Activated T-helper 1 cell treated with anti-CD3 and anti-CD28 coated beads, Interleukin-12 subunit alpha, Interleukin-12 subunit beta, Interleukin-2, Interleukin-4 antibody, amounts not matched to agents 30 ng/mL and 10 ng/mL and 1 ng/mL, durations not matched to agents 14 hours and 24 hours and 36 hours (primary cell): ENCODE data around the gene WDR3. TPM values are rescaled to one million over a fixed set of nuclear protein-coding genes. Genes with fewer than 3 reads are reported as not detected.

Source experiments
- DNase-seq: peaks from one replicate; pipeline ENCODE4 v3.0.0; 2021; ENCODE audit warnings: low spot score
- H3K27ac Mint-ChIP-seq: one replicate; pipeline ENCODE4 v1.8.0; 2021; ENCODE audit warnings: mild to moderate bottlenecking, mixed read lengths
- H3K27me3 Mint-ChIP-seq: one replicate; pipeline ENCODE4 v1.8.0; 2022; ENCODE audit warnings: mild to moderate bottlenecking, moderate library complexity, mixed read lengths; ENCODE audit not compliant: insufficient read depth
- H3K36me3 Mint-ChIP-seq: one replicate; pipeline ENCODE4 v1.8.0; 2021; ENCODE audit warnings: low read depth, mixed read lengths
- H3K4me1 Mint-ChIP-seq: one replicate; pipeline ENCODE4 v1.8.0; 2021; ENCODE audit warnings: low read depth, mixed read lengths
- H3K4me3 Mint-ChIP-seq: one replicate; pipeline ENCODE4 v1.8.0; 2021; ENCODE audit warnings: mild to moderate bottlenecking, moderate library complexity, mixed read lengths
- H3K9me3 Mint-ChIP-seq: one replicate; pipeline ENCODE4 v1.8.0; 2021; ENCODE audit warnings: mixed read lengths
- intact Hi-C: fragments of 100-400 bp; cut with micrococcal nuclease; formaldehyde crosslinking; loops from one replicate; pipeline ENCODE4 v1.15.1; 2024
- total RNA-seq: library from RNA; stranded (reverse); gene quantifications from 2 replicates; pipeline ENCODE4 v1.2.3, GENCODE V29; 2022

Gene WDR3
- 68.3 and 72.8 TPM in 2 replicates for total RNA-seq

DNA sequence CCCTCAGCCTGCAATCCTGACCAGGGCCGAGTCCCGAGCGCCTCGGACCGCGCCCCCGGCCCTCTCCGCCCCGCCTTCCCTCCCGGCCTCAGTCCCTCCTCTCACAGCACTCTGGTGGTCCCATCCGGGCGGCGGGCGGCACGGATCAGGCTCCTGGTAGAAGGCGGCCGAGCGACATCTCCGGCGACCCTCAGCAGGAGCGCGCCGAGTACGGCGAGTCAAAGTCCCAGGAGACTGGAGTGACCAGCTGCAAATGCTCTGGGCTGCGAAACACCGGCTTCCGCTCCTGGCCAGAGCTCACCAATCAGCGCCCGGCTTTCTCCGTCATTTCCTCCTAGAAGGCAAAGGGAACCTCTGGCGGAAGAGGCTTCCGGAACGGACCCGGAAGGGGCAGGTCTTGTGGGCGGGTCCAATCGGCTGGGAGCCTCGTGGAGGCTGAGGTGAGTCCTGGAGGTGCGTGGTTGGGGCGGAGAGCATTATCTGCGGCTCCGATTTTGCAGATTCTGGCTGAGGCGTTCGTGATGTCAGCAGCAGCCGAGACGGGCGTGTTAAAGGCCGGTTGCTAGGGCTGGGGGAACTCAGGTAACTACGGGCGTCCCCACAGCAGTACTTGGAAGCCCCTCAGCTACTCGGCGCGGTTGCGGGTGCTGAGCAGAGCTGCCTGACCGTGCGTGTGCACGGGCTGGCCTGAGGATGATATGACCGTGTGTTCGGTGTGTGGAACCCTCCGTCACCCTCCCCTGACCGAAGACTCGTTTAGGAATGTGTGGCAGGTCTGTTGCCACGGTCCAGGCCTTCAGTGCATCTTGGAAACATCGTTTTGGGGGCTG, at the start of gene WDR3, which contains the start of gene GDAP2:
TSS of gene WDR3 (plus strand) at position 397 of the 830 bp plus-strand sequence. CDS start 3,581 bp downstream, outside the sequence.
TSS of gene GDAP2 (minus strand) at position 279 of the 830 bp plus-strand sequence. CDS start 9,264 bp downstream, outside the sequence.
- peak; percentile 96 for DNase-seq
- H3K4me1 Mint-ChIP-seq: peaks cover 48% of the 10 kb centered on the region

DNA sequence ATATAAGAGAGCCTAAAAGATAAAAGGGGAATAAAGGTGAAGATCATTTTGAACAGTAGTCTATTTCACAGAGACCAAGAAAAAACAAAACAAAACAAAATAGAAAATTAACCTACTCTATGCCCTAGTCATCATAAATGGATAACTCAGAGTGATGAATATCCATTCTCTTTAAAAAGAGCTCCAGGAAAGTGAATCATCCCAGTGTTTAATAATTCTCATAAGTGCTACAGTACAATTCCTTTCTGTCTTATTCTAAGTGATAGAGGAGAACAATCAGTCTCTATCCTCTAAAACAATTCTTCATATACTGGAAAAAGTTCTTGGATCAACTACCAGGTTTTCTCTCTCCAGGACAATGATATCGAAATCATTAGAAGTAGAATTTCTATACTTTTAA, 45.9 kb upstream of the WDR3 start:
- Mint-ChIP-seq H3K27ac (no peak overlapping the region), H3K9me3 (no peaks in the 10 kb centered on the region), H3K4me3 (no peak overlapping the region), H3K4me1 (peaks cover 5% of the 10 kb centered on the region), H3K36me3 (peaks cover 14% of the 10 kb centered on the region), H3K27me3 (no peaks in the 10 kb centered on the region)
- no peak for DNase-seq
- intact Hi-C loops: no loop called here

More for the DNA sequence above, at the start of gene WDR3, which contains the start of gene GDAP2:
- H3K27ac Mint-ChIP-seq: peak within 1 kb of the TSS; percentile 89
- H3K36me3 Mint-ChIP-seq: peaks cover 25% of the 10 kb centered on the region
- H3K9me3 Mint-ChIP-seq: no peaks in the 10 kb centered on the region
- intact Hi-C loops: loop anchor here (1.0 kb wide), 5 partner anchors 34 to 869 kb away; partner anchors contain the start of genes MAN1A2 and TTF2
- peak within 1 kb of the TSS; percentile 96 for H3K4me3 Mint-ChIP-seq
- H3K27me3 Mint-ChIP-seq: no peaks in the 10 kb centered on the region

GRCh38 chr1:117886101-117886795, 43.3 kb upstream of the WDR3 start:
- intact Hi-C loops: no loop called here
- Mint-ChIP-seq H3K27me3 (no peaks in the 10 kb centered on the region), H3K36me3 (peaks cover 10% of the 10 kb centered on the region), H3K9me3 (no peaks in the 10 kb centered on the region), H3K4me3 (no peak overlapping the region), H3K4me1 (peaks cover 5% of the 10 kb centered on the region), H3K27ac (no peak overlapping the region)
- DNase-seq: no peak

DNA sequence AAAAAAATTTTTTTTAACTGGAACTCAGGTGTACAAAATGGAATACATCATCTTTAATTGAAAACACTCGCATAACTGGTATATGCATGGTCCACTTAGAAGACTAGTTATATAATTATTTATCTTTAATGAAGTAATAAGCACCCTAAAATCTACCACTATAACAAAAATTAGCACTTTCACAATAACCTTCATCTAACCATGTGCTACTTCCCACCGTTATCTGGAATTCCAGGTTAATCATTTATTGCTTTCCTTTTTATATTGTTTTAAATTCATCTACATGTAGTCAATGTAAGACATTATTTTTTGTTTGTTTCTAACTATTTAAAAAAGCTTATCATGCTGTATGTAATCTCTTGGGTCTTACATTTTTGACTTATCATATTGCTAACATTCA, 39.1 kb upstream of the WDR3 start:
- Mint-ChIP-seq H3K4me3 (no peak overlapping the region), H3K4me1 (peaks cover 9% of the 10 kb centered on the region), H3K36me3 (peaks cover 7% of the 10 kb centered on the region), H3K27ac (no peak overlapping the region), H3K27me3 (no peaks in the 10 kb centered on the region), H3K9me3 (no peaks in the 10 kb centered on the region)
- intact Hi-C loops: loop anchor here (10.0 kb wide), 2 partner anchors 226 to 286 kb away; partner anchors contain the start of gene TENT5C
- DNase-seq: no peak

- H3K4me3 Mint-ChIP-seq: no peak overlapping the region
- intact Hi-C loops: loop anchor here (10.0 kb wide), 2 partner anchors 228 to 288 kb away; partner anchors contain the start of gene TENT5C
These were observed 37.0 kb upstream of the WDR3 start for GRCh38 chr1:117892512-117892911.

DNA sequence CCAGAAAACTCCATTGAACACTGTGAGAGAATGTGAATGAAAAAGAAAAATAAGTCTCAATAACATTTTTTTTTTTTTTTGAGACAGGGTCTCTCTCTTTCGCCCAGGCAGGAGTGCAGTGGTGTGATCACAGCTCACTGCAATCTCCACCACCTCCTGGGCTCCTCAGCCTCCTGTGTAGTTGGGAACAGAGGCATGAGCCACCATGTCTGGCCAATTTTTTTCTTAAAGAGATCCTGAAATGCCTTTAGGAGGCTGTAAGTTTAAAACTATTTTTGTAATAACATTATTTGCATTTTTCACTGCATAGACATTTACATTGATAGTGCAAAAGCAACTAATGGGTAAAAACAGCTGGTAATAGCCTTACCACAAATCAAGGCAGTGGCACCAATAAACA, 35.5 kb upstream of the WDR3 start:
- no peak for DNase-seq
- Mint-ChIP-seq H3K9me3 (no peaks in the 10 kb centered on the region), H3K27me3 (no peaks in the 10 kb centered on the region), H3K4me3 (no peak overlapping the region), H3K27ac (no peak overlapping the region), H3K4me1 (peaks cover 7% of the 10 kb centered on the region), H3K36me3 (peaks cover 20% of the 10 kb centered on the region)
- intact Hi-C loops: loop anchor here (10.0 kb wide), 2 partner anchors 229 to 289 kb away; partner anchors contain the start of gene TENT5C

More at GRCh38 chr1:117892512-117892911, 37.0 kb upstream of the WDR3 start:
- no peak overlapping the region for H3K27ac Mint-ChIP-seq
- no peaks in the 10 kb centered on the region for H3K9me3 Mint-ChIP-seq
- peaks cover 15% of the 10 kb centered on the region for H3K36me3 Mint-ChIP-seq
- H3K4me1 Mint-ChIP-seq: peaks cover 7% of the 10 kb centered on the region
- no peaks in the 10 kb centered on the region for H3K27me3 Mint-ChIP-seq
- DNase-seq: no peak

DNA sequence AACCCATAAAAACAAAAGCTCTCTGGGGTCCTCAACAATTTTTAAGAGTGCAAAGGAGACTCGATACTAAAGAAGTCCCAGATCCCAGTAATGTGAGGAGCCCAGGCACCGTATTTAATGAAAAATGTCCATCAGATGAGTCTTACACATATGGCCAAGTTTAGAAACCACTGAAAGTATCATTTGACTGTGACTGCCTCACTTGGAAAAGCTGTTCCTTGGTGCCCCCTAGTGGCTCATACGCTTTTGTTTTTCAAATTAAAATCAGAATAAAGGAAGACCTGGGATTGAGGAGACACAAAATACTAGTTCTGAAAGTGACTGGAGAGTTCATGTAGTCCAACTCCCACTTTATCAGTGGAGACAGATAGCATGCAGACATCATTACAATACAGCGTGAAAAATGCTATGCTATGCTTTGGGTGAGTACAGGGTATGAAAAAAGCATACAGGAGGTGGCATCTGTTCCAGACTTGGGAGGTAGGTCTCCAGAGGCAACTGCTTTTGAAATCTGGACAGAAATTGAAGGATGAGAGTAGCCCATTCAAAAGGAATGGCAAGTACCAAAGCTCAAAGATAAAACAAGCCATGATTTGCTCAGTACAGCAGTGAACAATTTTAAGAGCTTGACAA, 33.9 kb upstream of the WDR3 start:
- DNase-seq: peak; percentile 32
- H3K4me1 Mint-ChIP-seq: peaks cover 7% of the 10 kb centered on the region
- H3K36me3 Mint-ChIP-seq: peaks cover 20% of the 10 kb centered on the region
- H3K27ac Mint-ChIP-seq: no peak overlapping the region
- H3K27me3 Mint-ChIP-seq: no peaks in the 10 kb centered on the region
- intact Hi-C loops: loop anchor here (1.0 to 10.0 kb wide), 8 partner anchors 34 to 833 kb away; partner anchors contain the start of genes GDAP2, TENT5C, TTF2 and WDR3
- H3K9me3 Mint-ChIP-seq: no peaks in the 10 kb centered on the region
- H3K4me3 Mint-ChIP-seq: no peak overlapping the region

DNA sequence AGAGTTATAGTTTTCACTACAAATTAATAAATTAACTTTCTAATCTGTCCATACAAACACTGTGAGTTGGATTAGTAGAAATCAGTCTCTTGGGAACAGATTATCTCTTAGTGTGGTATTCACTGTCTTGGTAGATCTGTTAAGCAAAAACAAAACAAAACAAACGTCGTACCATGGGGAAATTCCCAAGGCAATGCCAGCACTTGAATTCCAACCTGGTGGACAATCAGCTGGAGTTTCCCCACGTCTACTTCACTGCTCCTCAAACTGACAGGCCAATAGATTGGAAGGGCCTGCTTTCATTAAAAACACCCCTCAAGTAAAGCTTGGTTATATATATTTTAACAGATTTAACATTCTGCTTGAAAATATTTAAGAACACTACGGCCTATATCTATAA, 32.0 kb upstream of the WDR3 start:
- Mint-ChIP-seq H3K9me3 (no peaks in the 10 kb centered on the region), H3K4me3 (no peak overlapping the region), H3K27me3 (no peaks in the 10 kb centered on the region), H3K36me3 (peaks cover 31% of the 10 kb centered on the region), H3K27ac (no peak overlapping the region), H3K4me1 (peaks cover 7% of the 10 kb centered on the region)
- intact Hi-C loops: loop anchor here (5.0 to 10.0 kb wide), 3 partner anchors 233 to 835 kb away; partner anchors contain the start of genes TENT5C and TTF2
- no peak for DNase-seq

DNA sequence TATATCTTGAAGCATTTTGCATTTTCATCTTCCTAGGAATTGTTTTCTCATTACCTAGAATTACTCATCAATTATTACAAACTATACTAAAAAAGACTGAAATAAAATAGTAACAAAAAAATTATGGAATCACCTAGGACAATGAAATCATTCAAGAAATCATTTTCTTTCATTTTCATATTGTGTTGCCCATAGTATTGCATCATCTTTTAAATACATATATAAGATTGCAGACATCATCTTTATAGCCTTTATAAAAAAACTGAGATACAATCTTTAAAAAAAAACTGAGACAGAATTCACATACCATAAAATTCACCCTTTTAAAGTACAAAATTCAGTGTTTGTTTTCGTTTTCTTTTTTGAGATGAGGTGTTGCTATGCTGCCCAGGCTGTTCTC, 29.7 kb upstream of the WDR3 start:
- no peak for DNase-seq
- Mint-ChIP-seq H3K36me3 (peaks cover 35% of the 10 kb centered on the region), H3K4me3 (no peak overlapping the region), H3K27ac (no peak overlapping the region), H3K27me3 (no peaks in the 10 kb centered on the region), H3K4me1 (peaks cover 9% of the 10 kb centered on the region), H3K9me3 (no peaks in the 10 kb centered on the region)
- intact Hi-C loops: loop anchor here (5.0 to 10.0 kb wide), 3 partner anchors 235 to 838 kb away; partner anchors contain the start of genes TENT5C and TTF2

GRCh38 chr1:117902944-117903343, 26.6 kb upstream of the WDR3 start:
- H3K36me3 Mint-ChIP-seq: peaks cover 39% of the 10 kb centered on the region
- no peaks in the 10 kb centered on the region for H3K27me3 Mint-ChIP-seq
- intact Hi-C loops: no loop called here
- peaks cover 10% of the 10 kb centered on the region for H3K4me1 Mint-ChIP-seq
- no peaks in the 10 kb centered on the region for H3K9me3 Mint-ChIP-seq
- no peak overlapping the region for H3K4me3 Mint-ChIP-seq
- DNase-seq: no peak
- no peak overlapping the region for H3K27ac Mint-ChIP-seq

DNA sequence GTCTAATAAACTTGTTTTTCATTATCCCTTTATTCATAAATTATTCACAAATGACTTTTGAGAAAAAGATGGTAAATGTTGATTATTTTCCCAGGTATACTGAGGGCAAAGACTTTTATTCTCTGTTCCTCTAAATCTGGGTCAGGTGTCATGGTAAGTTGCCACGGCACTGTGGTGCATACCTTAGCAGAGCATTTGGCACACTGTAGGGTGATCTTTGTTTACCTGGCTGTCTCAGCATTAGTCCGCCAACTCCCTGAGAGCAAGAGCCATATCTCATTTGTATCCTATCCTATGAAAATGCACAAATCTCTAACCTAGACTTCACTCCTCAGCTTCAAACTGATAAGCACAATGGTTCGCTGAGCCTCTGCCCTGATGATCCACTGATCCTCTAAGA, 25.1 kb upstream of the WDR3 start:
- H3K27ac Mint-ChIP-seq: no peak overlapping the region
- peaks cover 10% of the 10 kb centered on the region for H3K4me1 Mint-ChIP-seq
- DNase-seq: no peak
- no peak overlapping the region for H3K4me3 Mint-ChIP-seq
- H3K9me3 Mint-ChIP-seq: no peaks in the 10 kb centered on the region
- intact Hi-C loops: no loop called here
- no peaks in the 10 kb centered on the region for H3K27me3 Mint-ChIP-seq
- peaks cover 35% of the 10 kb centered on the region for H3K36me3 Mint-ChIP-seq

GRCh38 chr1:117905019-117905418, 24.5 kb upstream of the WDR3 start:
- Mint-ChIP-seq H3K27me3 (no peaks in the 10 kb centered on the region), H3K4me3 (no peak overlapping the region), H3K27ac (no peak overlapping the region), H3K4me1 (peaks cover 10% of the 10 kb centered on the region), H3K36me3 (peaks cover 35% of the 10 kb centered on the region), H3K9me3 (no peaks in the 10 kb centered on the region)
- no peak for DNase-seq
- intact Hi-C loops: no loop called here
